ENCODE data around the gene ACVR2A.
A peak's percentile ranks its signal among the peaks of the same experiment; 100 is the strongest.

ACVR2A gene

GRCh38 chr2:147924647-147925046, 79.8 kb downstream of the ACVR2A start:
- DNase-seq (ENCODE audit: low spot score): no peak

DNA sequence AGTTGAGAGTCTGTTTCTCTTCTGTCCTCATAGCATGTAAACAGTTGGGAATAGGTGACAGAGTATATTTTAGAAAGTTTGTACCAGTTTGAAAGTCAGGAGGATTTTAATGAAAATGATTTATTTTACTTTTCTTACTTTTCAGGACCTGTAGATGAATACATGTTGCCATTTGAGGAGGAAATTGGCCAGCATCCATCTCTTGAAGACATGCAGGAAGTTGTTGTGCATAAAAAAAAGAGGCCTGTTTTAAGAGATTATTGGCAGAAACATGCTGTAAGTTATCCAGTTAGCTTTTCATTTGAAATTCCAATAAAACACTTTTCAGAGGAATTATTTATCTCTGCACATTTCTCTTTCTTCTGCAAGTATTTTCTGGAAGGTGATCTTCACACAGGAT, 81.1 kb downstream of the ACVR2A start:
- DNase-seq (ENCODE audit: low spot score): no peak

DNA sequence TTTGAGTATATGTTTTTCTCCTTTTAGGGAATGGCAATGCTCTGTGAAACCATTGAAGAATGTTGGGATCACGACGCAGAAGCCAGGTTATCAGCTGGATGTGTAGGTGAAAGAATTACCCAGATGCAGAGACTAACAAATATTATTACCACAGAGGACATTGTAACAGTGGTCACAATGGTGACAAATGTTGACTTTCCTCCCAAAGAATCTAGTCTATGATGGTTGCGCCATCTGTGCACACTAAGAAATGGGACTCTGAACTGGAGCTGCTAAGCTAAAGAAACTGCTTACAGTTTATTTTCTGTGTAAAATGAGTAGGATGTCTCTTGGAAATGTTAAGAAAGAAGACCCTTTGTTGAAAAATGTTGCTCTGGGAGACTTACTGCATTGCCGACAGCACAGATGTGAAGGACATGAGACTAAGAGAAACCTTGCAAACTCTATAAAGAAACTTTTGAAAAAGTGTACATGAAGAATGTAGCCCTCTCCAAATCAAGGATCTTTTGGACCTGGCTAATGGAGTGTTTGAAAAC, 82.3 kb downstream of the ACVR2A start:
- no peak for DNase-seq (ENCODE audit: low spot score)

DNA sequence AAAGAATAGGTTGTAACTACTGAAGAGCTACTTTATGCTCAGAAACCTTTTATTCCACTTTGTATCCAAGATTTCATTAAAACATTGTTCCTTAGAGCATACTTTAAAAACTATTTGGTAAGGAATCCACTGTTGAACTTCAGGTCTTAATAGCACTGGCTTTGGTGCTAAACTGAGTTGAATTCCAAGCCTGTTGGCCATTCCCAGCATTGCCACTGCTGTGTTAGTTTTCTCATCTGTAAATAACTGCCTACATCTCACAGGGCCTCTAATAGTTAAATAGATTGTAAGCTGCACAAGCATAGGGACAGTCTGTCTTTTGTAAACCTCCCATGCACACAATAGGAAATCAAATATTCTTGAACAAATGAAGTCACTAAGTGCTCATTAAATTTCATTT, 89.1 kb downstream of the ACVR2A start:
- DNase-seq (ENCODE audit: low spot score): no peak

- DNase-seq (ENCODE audit: low spot score): no peak
These were observed 90.2 kb downstream of the ACVR2A start for GRCh38 chr2:147934881-147935620.

- peak; percentile 41 for DNase-seq (ENCODE audit: low spot score)
These were observed 93.0 kb downstream of the ACVR2A start for GRCh38 chr2:147937744-147938349.

DNA sequence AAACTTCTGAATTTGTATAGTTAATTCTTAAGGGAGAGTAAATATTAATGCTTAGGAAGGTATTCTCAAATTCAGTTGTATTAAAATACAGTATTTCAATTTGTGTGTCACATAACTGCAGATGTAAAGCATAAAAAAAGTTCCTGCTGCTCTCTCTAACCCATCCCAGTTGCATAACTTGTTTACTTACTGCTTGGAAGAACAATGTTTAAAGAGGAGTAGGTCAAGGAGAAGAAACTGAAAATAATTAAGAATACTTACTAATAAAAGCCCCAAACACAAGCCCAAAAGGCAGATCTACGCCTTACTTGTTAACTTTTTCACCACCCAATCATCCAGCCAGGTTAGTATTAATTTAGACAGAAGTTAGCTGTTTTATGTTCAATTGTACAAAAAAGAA, 94.5 kb downstream of the ACVR2A start:
- no peak for DNase-seq (ENCODE audit: low spot score)

- DNase-seq (ENCODE audit: low spot score): no peak
These were observed 100.8 kb downstream of the ACVR2A start for GRCh38 chr2:147945660-147946059.

- no peak for DNase-seq (ENCODE audit: low spot score)
These were observed 107.3 kb downstream of the ACVR2A start for GRCh38 chr2:147952118-147952517.

- DNase-seq (ENCODE audit: low spot score): no peak
These were observed 123.7 kb downstream of the ACVR2A start for GRCh38 chr2:147968571-147968970.

DNA sequence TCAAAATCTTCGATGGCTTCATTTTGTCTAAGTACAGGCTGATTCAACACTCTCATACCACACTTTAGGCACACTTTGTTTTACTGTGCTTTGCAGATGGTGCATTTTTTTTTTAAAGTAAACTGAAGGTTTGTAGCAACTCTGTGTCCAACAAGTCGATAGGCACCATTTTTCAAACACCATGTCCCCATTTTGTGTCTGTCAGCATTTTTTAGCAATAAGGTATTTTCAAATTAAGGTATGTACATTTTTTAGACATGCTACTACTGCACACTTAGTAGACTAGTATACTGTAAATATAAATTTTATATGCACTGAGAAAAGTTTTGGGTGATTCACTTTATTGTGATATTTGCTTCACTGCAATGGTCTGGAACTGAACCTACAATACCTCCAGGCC, 131.3 kb downstream of the ACVR2A start:
- no peak for DNase-seq (ENCODE audit: low spot score)

- DNase-seq (ENCODE audit: low spot score): no peak
These were observed 132.8 kb downstream of the ACVR2A start for GRCh38 chr2:147977679-147978078.
